Measurements from ENCODE around the gene CCDC91. TPM values are rescaled to one million over a fixed set of nuclear protein-coding genes. Genes with fewer than 3 reads are reported as not detected.
"Not testable (repeated sequence)": the region's sequence is repeated elsewhere in the genome, so short reads cannot be mapped to it uniquely, and the experiment has no call there.

Gene CCDC91
- total RNA-seq, 2 experiments from 2014 or later, result 19.0 to 22.1 TPM

DNA sequence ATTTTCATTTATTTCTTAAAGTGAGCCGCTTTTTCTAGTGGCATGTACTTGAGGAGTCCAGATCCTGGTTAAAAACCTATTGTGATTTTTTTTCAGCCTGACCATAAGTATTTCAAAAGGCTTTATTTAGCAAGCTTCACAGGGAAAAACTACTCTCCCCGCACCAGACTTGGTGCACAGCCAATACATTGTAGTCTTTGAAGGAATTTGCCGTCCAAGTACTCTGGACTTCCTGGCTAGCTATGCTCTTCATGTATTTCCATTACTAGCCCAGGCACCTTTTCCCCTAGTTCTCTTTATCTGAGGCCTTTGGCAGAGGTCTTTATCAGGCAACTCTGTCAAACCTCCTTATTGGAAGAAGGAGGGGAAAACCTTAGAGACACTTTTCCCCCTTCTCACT, 234.7 kb downstream of the CCDC91 start:
- CTCF ChIA-PET, result no interaction called here

DNA sequence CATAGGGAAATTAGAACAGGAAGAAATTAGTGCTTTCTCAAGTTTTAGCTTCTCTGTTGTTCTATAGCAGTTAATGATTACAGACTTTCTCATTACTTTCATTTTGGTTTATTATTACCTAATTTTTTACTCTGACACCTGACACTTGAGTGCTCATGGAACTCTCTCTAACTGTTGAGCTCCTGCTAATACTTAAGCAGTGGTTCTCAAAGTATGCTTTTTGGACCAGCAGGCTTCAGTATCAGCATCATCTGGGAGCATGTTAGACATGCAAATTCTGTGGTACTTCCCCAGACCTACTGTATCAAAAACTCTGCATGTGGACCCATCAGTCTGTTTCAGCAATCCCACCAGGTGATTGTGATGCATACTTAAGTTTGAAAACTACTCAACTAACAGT, 235.3 kb downstream of the CCDC91 start:
- CTCF ChIA-PET, result no interaction called here
- POLR2A ChIA-PET, result no interaction called here

More for the DNA sequence above, 234.7 kb downstream of the CCDC91 start:
- POLR2A ChIA-PET, result no interaction called here

DNA sequence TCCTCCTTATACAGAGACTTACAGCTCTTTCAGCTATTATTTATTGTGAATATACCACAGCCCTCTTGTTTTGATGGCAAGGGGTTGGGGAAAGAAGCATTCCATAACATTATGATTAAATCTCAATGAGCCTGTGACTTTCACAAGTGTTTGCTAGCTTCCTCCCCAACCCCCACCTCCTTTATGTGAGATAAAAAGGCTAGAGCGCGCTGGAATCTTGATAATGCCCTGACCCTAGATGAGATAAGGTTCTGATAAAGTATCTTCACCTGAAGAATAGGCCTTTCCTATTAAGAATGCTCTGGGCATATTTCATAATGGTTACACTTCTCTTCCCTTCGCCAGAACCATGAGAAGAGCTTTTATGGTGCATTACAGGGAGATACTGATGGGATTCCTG, 236.8 kb downstream of the CCDC91 start:
- ChIA-PET POLR2A (no interaction called here), CTCF (no interaction called here)

DNA sequence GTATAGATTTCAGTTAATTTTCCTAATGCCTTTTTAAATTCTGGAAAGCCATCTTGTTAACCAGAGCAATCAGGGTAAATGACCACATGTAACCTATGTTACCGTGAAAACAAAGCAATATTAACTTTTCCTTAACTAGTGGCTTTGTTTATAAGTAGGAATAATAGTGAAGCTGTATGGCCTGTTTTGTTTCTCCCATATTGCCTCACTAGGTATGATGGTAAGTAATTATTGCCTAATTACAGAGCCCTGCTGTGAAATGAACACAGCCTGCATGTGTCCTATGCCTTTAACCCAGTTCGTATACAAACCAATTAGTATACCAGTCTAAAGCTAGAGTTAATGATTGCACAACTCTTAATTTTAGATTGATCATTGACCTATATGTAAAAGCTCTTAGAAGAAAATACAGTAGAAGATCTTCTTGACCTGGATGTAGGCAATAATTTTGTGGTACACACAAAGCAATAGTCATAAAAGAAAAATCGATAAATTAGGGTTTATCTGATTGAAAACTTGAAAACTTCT, 249.9 kb downstream of the CCDC91 start:
- POLR2A ChIA-PET, result no interaction called here
- CTCF ChIA-PET, result no interaction called here

DNA sequence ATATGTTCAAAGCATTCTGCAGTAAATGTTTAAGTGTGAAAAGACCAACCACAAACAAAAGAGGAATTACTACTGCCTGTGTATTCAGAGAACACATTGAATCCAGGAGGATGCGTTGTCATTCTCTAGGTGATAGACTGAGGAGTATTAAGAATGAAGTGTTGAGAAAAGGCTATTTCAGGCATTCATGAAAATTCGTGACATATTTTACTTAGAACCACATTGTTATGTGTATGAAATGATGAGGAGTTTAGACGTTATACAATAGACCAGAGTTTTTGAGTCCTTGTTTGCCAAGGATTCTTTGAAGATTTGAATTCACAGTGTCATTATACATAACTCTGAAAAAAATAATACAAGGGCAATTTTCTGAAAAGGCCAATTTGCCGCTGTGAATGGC, 251.8 kb downstream of the CCDC91 start:
- ChIA-PET CTCF (no interaction called here), POLR2A (no interaction called here)

DNA sequence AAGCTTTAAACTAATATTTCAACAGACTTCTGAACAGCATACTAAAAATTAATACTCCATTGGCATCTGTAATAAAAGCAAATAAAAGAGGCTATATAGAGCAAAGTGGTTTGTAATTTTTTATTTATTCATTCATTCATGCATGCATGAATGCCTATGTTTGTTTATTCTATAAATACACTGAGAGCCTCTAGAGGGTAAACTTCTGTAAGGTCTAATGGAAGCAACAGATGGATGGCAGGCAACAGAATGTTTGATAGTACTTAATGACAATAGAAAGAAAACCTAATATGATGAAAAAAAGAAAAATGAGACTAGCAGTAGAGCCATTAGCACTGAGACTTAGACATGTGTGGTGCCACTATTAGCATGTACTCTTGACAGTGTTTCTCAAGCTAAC, 253.1 kb downstream of the CCDC91 start:
- POLR2A ChIA-PET, result no interaction called here
- CTCF ChIA-PET, result no interaction called here

DNA sequence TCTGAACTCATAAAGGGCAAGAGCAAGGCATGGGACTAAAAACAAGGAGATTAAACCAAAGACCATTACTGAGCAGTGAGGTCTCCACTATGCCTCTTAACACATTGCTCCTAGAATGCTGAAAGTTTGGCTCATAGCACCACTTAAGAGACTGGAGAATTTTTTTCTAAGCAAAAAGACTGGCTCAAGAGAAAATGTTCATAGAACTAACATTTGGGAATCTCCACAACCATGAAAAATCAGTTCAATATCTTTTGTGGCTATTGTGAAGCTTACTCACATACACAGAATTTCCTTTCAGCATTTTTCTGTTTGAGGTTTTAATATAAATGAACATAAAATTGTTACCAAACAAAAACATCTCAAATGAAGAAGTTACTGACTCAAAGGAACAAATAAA, 255.8 kb downstream of the CCDC91 start:
- ChIA-PET CTCF (no interaction called here), POLR2A (no interaction called here)

DNA sequence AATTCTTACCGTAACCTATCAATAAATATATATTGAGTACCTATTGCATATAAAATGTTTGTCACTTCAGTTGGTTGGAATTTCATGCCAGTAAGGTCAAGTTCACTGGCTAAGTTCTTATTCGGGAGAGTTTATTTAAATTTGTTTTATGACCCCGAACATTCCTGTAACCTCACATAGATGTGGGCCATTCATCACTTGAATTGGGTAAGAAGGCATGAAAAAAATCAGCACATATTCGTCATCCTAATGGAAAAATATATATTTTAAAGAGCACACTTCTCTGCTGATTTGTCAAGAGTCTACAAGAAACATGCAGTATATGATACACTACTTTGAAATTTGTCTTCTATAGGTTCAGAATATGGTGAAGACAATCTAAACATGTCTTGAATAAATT, 263.4 kb downstream of the CCDC91 start:
- ChIA-PET CTCF (no interaction called here), POLR2A (no interaction called here)

DNA sequence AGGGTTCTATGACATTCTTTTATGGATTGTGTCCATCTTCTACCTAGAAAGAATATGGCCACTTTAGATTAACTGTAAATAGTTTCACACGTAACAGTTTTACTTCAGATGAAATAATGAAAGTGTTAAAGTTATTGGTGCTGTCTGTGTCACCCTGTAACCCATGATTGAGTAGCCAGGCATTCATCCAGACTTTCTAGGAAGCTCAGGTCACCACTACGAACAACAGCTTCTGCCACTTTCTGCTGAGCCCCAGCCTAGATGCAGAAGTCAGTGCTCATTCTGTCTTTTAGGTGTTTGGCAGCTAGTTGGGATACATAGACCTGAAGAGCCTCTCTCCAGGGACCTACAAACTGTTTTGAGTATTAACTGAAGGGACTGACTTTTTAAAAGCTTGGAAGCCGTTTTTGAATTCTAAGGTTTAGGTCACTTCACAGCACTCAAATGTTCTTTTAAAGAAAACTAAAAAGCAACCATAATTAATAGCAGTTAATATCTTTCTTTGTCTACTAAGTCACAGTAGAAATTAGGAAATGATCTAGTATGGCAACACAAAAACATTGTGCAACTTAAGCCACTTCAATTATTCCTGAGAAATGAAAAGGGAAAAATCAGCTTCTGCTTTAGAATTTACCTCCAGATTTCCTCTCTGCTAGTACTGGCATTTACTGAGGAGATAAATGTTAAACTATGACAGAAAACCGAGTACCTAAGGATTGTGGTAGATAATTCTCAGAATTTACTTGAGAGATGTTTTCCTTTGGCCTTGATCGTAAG, 266.9 kb downstream of the CCDC91 start:
- POLR2A ChIA-PET, result no interaction called here
- CTCF ChIA-PET, result no interaction called here

DNA sequence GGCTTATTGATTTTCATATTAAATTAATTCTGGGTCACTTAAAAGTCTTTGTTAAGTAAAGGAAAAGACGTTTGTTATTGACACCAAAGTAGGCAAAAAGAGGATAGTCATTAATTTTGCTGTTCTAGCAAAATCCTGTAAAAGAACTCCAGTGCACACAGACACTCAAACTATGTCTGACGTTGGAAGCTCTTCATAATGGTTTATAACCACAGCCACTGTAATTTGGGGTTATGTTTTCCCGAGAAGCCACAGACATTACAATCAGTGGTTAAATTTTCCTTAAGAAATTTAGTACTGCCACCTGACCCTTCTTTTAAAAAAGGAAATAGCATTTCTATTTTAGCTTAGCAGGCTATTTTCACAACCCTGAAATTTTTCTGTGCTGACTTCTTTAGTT, 267.5 kb downstream of the CCDC91 start:
- POLR2A ChIA-PET, result no interaction called here
- CTCF ChIA-PET, result no interaction called here

DNA sequence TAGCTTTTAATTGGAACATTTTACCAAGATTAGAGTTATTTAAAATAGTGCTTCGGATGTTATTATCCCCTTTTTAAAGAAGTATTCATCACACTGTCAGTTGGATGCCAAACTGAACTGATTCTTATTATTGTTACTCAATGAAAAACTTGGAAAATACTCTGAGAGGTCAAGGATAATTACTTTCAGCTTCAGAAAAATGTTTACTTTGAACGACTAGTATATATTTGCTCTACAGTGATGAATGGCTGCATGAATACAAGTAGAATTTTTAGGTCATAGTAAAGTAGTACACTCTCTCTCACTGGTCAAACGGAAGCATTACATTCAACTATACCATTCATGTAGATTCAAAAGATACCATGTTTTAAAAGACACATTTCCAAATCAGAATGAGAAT, 269.2 kb downstream of the CCDC91 start:
- ChIA-PET POLR2A (no interaction called here), CTCF (no interaction called here)

DNA sequence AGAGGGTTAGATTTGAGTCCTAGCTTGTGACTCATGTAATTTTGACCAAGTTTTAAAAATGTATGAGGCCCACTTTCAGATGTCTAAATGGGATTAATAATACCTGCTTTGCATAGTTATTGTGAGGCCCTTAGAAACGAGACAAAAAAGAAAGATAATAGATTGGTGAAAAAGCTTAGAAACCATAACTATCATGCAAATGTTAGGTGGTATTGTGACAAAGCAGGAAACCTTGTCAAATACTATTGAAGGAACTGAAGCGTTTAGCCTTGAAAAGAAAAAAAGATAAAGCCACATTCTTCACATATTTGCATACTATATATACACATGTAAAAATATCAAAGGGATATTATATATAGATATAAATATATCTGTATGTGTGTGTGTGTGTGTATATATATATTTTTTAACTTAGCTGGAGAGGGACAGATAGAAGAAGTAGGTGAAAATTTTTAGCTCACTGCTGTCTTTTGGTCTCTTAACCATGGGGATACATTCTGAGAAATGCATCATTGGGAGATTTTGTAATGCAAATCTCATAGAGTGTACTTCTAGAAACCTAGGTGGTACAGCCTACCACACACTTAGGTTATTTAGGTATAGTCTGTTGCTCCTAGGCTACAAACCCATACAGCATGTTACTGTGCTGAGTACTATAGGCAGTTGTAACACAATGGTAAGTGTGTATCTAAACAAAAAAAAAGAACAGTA, 270.3 kb downstream of the CCDC91 start:
- ChIA-PET CTCF (interaction anchor here (0.8 kb wide), 1 partner anchor 42 kb away, joined by 3 read pairs; no protein-coding TSS in a partner anchor), POLR2A (no interaction called here)

DNA sequence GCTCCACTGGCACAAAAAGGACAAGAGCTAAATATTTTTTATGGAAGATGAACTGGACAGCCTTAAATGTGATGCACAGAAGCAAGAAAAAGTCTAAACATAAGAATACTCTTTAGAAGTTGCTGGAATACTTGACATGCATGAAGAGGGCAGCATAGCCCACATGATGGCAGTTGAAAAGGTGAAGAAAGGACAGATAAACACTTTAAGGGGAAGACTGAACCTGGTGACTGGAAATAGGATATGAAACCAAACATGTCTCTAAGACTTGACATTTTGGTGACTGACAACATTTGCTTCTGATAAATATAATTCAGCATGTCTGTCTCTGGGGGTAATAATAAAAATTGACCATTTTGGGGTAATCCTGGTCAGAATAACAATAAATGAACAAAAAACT, 273.1 kb downstream of the CCDC91 start:
- ChIA-PET POLR2A (no interaction called here), CTCF (no interaction called here)

DNA sequence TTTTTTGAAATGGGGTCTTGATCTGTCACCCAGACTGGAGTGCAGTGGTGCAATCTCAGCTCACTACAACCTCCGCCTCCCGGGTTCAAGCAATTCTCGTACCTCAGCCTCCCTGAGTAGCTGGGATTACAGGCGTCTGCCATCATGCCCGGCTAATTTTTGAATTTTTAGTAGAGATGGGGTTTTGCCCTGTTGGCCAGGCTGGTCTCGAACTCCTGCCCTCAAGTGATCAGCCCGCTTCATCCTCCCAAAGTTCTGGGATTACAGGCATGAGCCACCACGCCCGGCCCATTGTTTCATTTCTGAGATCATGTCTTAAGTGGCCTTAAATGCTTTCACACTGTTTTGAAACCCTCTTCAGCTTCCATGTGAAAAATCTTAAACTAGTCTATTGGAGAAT, 281.5 kb downstream of the CCDC91 start:
- CTCF ChIA-PET, POLR2A ChIA-PET: not testable (repeated sequence)

DNA sequence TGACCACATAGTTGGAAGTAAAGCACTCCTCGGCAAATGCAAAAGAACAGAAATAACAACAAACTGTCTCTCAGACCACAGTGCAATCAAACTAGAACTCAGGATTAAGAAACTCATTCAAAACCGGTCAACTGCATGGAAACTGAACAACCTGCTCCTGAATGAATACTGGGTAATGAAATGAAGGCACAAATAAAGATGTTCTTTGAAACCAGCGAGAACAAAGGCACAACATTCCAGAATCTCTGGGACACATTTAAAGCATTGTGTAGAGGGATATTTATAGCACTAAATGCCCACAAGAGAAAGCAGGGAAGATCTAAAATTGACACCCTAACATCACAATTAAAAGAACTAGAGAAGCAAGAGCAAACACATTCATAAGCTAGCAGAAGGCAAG, 285.9 kb downstream of the CCDC91 start:
- POLR2A ChIA-PET, CTCF ChIA-PET: not testable (repeated sequence)

DNA sequence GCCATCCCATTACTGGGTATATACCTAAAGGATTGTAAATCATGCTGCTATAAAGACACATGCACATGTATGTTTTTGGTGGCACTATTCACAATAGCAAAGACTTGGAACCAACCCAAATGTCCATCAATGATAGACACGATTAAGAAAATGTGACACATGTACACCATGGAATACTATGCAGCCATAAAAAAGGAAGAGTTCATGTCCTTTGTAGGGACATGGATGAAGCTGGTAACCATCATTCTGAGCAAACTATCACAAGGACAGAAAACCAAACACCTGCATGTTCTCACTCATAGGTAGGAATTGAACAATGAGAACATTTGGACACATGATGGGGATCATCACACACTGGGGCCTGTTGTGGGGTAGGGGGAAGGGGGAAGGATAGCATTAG, 288.8 kb downstream of the CCDC91 start:
- CTCF ChIA-PET, result interaction anchor here (0.8 kb wide), 1 partner anchor 61 kb away, joined by 3 read pairs; no protein-coding TSS in a partner anchor
- POLR2A ChIA-PET, result not testable (repeated sequence)

DNA sequence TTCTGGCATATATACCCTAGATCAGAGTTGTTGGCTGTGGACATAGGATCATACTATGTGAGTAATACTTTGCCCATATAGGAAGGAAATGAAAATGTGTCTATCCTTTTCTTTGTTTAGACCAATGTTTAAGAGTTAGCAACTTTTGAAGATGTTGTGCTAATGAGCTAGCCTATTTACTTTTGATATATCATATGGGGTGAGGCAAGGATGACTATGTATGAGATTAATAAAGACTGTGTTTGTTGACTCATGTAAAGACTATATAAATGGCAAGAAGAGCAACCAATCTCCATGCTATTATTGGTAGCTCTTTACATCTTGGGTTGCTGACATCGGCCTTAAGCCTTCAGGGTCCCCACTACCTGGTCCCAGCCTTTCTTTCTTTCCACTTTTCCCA, 289.4 kb downstream of the CCDC91 start:
- POLR2A ChIA-PET, result no interaction called here
- CTCF ChIA-PET, result interaction anchor here (0.8 kb wide), 1 partner anchor 60 kb away, joined by 3 read pairs; no protein-coding TSS in a partner anchor

DNA sequence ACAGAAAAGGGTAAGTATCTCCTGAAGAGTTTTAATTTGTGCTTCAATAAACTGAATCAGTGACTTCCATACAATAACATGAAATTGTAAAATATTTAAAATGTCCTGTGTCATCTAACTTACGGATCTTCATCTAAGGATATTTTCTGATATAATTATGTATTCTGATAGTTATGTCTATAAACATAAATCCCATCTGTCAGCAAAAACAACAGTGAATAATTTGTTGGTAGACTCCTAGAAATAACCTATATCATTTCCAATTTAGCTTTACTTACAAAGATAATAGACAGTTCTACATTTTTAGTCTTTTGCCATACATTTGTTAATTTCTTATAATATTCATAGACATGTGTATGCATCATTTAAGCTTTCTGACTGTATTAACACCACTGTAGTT, 293.9 kb downstream of the CCDC91 start:
- CTCF ChIA-PET, result no interaction called here
- POLR2A ChIA-PET, result no interaction called here

DNA sequence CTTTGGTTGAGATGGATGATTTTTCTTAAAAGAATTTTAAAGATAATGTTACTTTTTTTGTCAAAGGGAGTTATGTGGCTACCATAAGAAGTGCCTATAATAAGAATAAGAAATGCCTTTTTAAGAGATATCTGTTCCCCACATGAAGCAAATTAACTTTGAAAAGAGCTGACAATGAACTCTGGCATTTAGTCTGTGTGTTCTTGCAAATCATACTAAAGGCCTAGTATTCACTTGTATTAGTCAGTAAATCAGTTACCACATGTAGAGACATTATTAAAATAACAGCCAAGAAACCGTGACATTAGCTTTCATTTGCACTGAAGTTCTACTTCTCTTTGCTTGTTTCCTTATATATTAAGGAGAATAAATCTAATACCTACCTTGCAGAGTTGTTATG, 296.3 kb downstream of the CCDC91 start:
- POLR2A ChIA-PET, result no interaction called here
- CTCF ChIA-PET, result no interaction called here

DNA sequence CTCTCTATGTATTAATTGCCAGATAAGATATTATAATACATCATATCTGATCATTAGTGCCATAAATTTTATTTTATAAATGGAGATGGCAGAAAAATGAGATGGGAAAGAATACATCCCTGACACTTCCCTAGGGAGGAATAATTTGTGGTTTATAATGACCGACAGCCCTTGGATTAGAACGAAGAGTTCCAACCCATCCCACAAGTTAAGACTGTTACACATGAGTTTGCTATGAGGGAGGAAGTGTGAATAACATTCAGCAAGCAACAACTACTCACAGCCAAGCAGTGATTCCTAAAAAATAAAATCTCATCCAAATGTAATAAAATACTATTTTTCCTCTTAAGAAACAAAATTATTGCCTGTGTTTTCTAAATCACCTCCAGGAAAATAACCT, 299.0 kb downstream of the CCDC91 start:
- ChIA-PET CTCF (no interaction called here), POLR2A (no interaction called here)

DNA sequence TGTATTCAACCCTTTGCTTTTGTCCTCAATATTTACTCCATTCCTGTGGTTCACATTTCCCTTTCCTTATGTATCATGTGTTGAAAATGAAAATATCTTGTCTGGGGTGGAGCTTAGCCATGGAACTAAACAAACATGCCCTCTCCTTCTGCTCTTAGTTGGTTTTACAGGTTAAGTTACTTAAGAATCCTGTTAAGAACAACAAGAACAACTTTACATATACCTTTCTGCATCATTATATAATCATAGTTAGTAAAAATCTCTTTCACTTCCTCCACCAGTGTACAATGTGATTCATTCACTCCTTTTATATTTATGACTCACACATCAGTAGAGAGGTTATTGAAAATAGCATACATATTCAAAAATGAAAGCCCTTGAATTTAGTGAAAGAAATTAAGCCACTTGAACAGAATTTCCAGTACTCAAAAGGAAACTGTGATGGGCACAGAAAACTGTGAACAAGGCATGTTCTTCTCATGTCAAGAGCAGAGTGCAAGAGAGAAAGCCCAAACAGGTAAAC, 307.7 kb downstream of the CCDC91 start:
- ChIA-PET CTCF (no interaction called here), POLR2A (no interaction called here)

Measured in activated CD8-positive, alpha-beta memory T cell treated with anti-CD3 and anti-CD28 coated beads for 36 hours (primary cell).